GM06990 (cell line): Measurements from ENCODE around the gene VEGFA.

Experiments
- DNase-seq: peaks from one replicate; pipeline ENCODE4 v3.0.0-alpha.2; 2011; ENCODE audit not compliant: insufficient read length; ENCODE audit errors: extremely low read depth
- H3K27me3 ChIP-seq: replicated peaks from 2 replicates; pipeline ENCODE4 v1.6.0; 2011; ENCODE audit warnings: low read length; ENCODE audit not compliant: control insufficient read depth, insufficient read depth
- H3K36me3 ChIP-seq: 2 replicates; pipeline ENCODE4 v1.5.1; 2011; ENCODE audit warnings: low read length; ENCODE audit not compliant: control insufficient read depth, insufficient read depth
- H3K4me3 ChIP-seq: replicated peaks from 2 replicates; pipeline ENCODE4 v1.5.1; 2011; ENCODE audit warnings: low read depth, mild to moderate bottlenecking, control low read depth, low read length
- TF ChIP-seq, protein P1 (sequence below): IDR thresholded peaks from 2 replicates; pipeline ENCODE4 v1.5.1; 2011; ENCODE audit warnings: low read length, control low read depth, mild to moderate bottlenecking, inconsistent platforms; ENCODE audit not compliant: insufficient read depth, poor library complexity, severe bottlenecking

VEGFA gene

DNA sequence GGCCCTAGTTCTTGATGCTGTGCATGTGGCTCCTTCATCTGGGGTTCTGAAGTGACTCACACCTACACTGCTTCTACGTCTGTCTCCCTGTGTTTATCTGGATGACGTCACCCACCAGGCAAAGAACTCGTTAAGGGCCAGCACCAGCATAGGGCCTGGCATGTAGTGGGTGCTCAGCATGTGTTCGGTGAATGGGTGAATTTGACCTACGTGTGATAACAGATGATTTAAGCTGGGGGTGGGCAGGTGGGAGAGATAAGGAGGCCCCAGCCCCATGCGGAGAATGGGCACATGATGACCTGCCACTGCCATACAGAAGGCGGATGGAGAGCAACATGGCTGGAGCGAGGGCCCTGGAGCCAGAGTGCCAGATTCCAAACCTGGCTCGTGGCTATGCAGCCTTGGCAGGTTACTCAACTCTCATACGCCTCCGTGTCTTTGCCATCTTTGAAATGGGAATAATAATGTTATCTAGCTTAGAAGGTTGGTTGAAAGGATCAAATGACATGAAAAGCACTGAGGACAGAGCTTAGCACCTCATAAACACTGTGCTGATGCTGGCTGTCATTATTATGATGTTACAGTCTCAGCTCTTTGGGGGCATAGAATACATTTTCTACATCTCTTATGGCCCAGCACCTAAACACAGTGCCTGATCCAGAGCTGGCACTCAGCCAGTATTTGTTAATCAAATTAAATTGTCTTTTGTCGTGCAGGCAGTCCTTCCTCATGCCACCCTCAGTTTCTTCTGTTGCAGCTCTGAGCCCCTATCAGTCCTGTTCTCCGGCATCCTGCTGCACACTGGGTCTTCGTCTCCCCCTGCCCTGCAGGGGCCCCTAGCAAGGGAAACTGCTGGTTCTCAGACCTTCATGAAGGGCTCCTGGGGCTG lies 39.6 kb downstream of the VEGFA start:
- TF ChIP-seq, protein P1, sequence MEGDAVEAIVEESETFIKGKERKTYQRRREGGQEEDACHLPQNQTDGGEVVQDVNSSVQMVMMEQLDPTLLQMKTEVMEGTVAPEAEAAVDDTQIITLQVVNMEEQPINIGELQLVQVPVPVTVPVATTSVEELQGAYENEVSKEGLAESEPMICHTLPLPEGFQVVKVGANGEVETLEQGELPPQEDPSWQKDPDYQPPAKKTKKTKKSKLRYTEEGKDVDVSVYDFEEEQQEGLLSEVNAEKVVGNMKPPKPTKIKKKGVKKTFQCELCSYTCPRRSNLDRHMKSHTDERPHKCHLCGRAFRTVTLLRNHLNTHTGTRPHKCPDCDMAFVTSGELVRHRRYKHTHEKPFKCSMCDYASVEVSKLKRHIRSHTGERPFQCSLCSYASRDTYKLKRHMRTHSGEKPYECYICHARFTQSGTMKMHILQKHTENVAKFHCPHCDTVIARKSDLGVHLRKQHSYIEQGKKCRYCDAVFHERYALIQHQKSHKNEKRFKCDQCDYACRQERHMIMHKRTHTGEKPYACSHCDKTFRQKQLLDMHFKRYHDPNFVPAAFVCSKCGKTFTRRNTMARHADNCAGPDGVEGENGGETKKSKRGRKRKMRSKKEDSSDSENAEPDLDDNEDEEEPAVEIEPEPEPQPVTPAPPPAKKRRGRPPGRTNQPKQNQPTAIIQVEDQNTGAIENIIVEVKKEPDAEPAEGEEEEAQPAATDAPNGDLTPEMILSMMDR, result no peak
- Histone ChIP-seq H3K4me3 (no peak overlapping the region), H3K36me3 (no peaks in the 10 kb centered on the region), H3K27me3 (no peaks in the 10 kb centered on the region)
- no peak for DNase-seq

GRCh38 chr6:43810965-43811732 lies 41.1 kb downstream of the VEGFA start:
- Histone ChIP-seq H3K36me3 (no peaks in the 10 kb centered on the region), H3K4me3 (no peak overlapping the region), H3K27me3 (no peaks in the 10 kb centered on the region)
- no peak for DNase-seq
- TF ChIP-seq, protein P1, result no peak

DNA sequence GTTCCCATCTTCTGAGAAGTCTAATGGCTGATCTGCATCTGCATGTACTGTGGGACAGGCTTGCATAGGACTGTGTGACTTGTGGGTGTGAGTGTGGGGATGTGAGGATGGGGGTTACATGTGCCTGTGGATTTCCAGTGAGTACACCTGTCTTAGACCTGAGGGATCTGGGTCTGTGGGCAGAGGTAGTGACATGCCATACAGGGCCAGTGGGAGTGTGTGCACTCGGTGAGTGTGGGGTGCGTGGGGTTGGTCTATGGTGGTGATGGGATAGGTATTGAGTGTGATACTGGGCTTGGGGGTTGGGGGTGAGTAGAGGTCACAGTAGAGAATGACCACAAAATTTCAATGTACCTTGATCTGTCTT lies 41.7 kb downstream of the VEGFA start:
- DNase-seq, result no peak
- TF ChIP-seq, protein P1, result no peak
- H3K27me3 ChIP-seq, result no peaks in the 10 kb centered on the region
- H3K36me3 ChIP-seq, result no peaks in the 10 kb centered on the region
- no peak overlapping the region for H3K4me3 ChIP-seq

DNA sequence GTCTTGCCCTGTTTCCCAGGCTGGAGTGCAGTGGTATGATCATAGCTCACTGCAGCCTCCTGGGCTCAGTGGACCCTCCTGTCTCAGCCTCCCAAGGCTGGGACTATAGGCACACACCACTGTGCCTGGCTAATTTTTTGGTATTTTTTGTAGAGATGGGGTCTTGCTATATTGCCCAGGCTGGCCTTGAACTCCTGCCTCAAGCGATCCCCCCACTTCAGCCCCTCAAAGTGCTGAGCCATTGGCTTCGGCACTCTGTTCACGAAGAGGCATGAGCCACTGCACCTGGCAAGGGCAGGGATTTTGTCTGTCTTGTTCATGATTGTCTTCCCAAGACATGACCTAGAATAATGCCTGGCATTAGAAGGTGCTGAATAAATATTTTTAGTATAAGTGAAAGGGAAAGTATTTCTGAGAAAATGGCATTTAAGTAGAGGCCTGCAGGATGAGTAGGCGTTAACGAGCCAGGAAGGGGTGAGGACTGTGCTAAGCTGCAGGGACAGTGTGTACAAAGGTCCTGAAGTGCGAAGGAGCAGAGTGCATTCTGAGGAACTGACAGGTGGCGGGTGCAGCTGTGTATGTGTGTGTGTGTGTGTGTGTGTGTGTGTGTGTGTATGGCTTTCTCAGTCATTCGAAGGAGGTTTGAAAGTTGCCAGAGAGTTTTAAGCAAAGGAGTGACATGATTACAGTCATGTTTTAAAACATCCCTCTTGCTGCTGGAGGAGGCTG lies 43.0 kb downstream of the VEGFA start:
- H3K4me3 ChIP-seq, result no peak overlapping the region
- peak; percentile 18 for DNase-seq
- TF ChIP-seq, protein P1, result no peak
- no peaks in the 10 kb centered on the region for H3K36me3 ChIP-seq
- H3K27me3 ChIP-seq, result no peaks in the 10 kb centered on the region

GRCh38 chr6:43814111-43814510 lies 44.1 kb downstream of the VEGFA start:
- H3K36me3 ChIP-seq, result no peaks in the 10 kb centered on the region
- H3K4me3 ChIP-seq, result no peak overlapping the region
- DNase-seq, result no peak
- TF ChIP-seq, protein P1, result no peak
- H3K27me3 ChIP-seq, result no peaks in the 10 kb centered on the region
